ENCODE results near the gene TXNDC11. TPM values are rescaled to one million over a fixed set of nuclear protein-coding genes. Genes with fewer than 3 reads are reported as not detected.
A peak's percentile ranks its signal among the peaks of the same experiment; 100 is the strongest.

Gene TXNDC11
- polyA plus RNA-seq, 3 donors from 2014 or later: 35.6 to 57.2 (median 46.9) TPM

DNA sequence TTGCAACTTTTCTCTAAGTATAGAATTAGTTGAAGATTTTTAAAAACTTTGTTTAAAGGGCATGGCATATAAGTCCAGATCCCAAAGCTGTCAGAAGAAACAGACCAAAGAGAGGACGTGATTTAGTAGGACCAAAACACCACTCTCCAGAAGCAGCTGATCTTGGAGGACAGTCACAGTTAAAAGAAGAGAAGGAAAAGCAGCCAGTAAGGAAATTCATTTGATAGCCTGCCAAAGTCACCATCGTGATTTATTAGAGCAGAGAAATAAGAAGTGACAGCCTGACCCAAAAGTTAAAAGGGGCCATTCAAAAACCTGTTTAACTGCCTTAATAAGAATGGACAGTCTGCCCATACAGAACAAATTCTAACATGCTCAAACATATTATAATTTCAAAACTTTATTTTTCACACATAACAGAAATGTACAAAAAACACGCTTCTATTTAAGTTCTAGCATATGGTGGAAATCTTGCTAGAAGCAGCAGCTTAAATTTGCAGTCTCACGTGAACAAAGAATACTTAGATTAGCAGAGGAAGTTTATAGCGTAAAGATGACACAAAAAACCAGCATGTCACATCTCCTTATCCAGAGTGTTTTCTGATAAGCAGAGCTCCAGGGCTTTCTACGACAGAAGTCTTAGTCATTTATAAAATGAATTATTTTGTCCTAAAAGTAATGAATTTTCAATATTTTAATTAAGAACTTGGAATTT is 37.2 kb downstream of the TXNDC11 start:
- no peak for DNase-seq
- H3K9me3 Mint-ChIP-seq: no peaks in the 10 kb centered on the region
- no peak overlapping the region for H3K27ac Mint-ChIP-seq
- H3K27me3 Mint-ChIP-seq (ENCODE audit: low read depth in 3 of 3): peaks cover 0 to 3% (median 0%) of the 10 kb centered on the region in 3 donors
- H3K4me1 Mint-ChIP-seq: peaks cover 6 to 24% of the 10 kb centered on the region in 2 donors
- H3K4me3 Mint-ChIP-seq: no peak overlapping the region
- H3K36me3 Mint-ChIP-seq: peaks cover 0 to 17% (median 7%) of the 10 kb centered on the region in 3 donors

DNA sequence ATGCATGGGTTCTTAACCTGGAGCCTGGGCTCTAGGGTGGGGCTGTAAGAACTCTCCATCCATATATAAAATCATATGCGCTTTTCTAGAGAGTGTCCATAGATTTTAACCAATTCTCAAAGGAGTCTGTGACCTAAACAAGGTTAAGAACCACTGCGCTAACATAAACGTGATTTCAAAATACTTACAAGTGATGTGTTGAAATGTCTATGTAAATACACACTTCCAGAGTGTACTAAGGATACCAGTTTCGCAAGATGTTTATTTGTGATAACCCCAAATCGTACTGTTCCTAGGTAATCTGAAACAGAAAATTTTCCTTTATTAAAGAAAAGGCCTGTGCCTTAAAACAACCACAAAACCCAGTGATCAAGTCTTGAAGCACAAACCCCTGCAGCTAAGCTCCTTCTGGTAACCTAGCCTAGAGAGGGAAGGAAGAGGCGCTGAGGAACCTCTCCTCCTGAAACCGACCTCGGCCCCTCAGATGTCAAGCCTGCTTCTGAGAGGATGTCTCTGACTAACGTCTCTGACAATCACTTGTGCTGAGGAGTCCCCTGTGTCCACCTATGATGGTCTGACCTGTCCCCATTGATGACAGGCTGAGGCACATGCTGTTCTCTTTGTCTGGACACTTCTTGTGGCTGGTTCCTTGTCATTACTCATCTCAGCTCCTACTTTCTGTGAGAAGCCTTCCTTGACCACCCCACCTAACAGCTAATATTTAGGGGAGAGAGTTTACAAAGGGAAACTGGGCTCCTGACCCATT is 42.2 kb downstream of the TXNDC11 start:
- Mint-ChIP-seq H3K27ac (peak overlapping the region in 2 of 6 donors; percentile 22 to 26), H3K4me3 (no peak overlapping the region), H3K4me1 (peaks cover 33 to 63% of the 10 kb centered on the region in 2 donors), H3K36me3 (peaks cover 18 to 49% (median 22%) of the 10 kb centered on the region in 3 donors), H3K9me3 (no peaks in the 10 kb centered on the region), H3K27me3 (ENCODE audit: low read depth in 3 of 3) (peaks cover 0 to 4% (median 3%) of the 10 kb centered on the region in 3 donors)
- DNase-seq: no peak

DNA sequence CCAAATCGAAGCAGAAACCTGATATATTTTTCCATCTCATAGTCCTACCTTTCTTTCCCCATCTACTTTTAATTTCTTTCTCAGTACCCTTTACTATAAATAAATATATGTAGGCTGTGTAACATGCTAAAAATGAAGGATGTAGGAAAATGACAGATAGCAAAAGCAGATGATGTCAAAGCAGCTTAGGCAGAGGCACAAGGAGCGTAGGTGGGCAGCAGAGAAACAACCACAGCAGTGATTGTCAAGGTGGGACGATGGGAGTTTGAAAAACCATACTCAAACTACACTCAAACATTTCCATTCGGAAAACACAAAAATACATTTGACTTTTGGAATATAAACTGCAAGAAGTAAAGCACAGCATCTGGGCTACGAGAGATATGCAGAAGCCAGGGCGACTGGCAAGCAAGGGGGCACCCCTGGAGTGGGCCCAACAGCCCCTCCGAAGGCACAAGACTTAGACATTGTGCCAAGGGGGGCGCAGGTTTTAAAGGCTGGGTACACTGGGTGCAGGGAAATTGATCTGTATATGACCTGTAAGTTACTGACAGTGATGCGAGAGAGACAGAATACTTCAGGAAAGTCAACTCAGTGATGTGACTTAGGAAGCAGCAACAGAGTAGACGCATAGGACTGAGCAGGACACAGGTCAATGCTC is 43.3 kb downstream of the TXNDC11 start:
- no peak for DNase-seq
- peaks cover 18 to 53% (median 25%) of the 10 kb centered on the region in 3 donors for H3K36me3 Mint-ChIP-seq
- H3K27ac Mint-ChIP-seq: peak overlapping the region in 3 of 6 donors; percentile 22 to 49 (median 42)
- peaks cover 0 to 4% (median 3%) of the 10 kb centered on the region in 3 donors for H3K27me3 Mint-ChIP-seq (ENCODE audit: low read depth in 3 of 3)
- H3K4me3 Mint-ChIP-seq: no peak overlapping the region
- no peaks in the 10 kb centered on the region for H3K9me3 Mint-ChIP-seq
- H3K4me1 Mint-ChIP-seq: peaks cover 36 to 64% of the 10 kb centered on the region in 2 donors

DNA sequence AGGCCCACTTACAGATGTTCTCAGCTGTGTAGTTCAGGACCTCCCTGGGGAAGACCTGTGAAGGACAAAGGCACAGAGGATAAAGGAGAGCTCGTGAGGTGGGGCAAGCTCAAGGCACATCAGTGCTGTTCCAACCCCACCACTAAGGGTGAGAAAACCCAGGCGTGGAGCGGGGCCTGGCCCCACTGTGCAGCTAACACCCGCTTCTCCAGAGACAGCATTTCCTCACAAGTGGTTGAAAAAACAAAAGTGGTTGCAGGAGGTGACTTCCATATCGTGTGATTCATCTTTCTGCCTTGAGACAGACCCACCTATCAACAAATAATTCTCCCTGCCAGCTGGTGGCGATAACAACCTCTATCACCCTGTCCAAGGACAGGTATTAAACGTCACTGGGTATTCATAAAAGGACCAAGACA is 44.4 kb downstream of the TXNDC11 start:
- Mint-ChIP-seq H3K27ac (peak overlapping the region in 5 of 6 donors; percentile 19 to 83 (median 49)), H3K4me3 (peak overlapping the region in 4 of 5 donors; percentile 25 to 39 (median 28)), H3K9me3 (no peaks in the 10 kb centered on the region), H3K36me3 (peaks cover 18 to 50% (median 25%) of the 10 kb centered on the region in 3 donors), H3K27me3 (ENCODE audit: low read depth in 3 of 3) (peaks cover 0 to 4% (median 3%) of the 10 kb centered on the region in 3 donors), H3K4me1 (peaks cover 36 to 60% of the 10 kb centered on the region in 2 donors)
- peak; percentile 48 to 60 (median 54) for DNase-seq

DNA sequence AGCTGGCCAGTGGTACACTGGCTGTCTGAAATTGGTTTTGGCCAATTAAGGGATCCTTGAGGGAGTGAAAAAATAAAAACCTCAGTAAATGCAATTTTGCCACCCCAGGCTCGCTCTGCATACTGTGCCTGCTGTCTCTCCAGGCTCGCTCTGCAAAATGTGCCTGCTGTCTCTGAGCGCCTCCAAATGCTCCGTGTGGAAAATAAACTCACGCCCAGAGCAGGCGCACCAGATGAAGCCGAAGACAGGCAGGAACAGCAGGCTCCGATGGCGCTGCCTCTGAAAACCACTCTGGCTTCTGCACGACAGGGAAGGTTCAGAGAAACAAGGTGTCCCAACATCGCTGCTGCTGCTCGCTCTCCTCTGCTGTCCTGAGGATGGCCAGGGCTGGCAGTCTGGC is 45.3 kb downstream of the TXNDC11 start:
- peaks cover 18 to 53% (median 28%) of the 10 kb centered on the region in 3 donors for H3K36me3 Mint-ChIP-seq
- no peaks in the 10 kb centered on the region for H3K9me3 Mint-ChIP-seq
- peaks cover 37 to 56% of the 10 kb centered on the region in 2 donors for H3K4me1 Mint-ChIP-seq
- peak overlapping the region in 2 of 6 donors; percentile 19 to 53 for H3K27ac Mint-ChIP-seq
- H3K4me3 Mint-ChIP-seq: peak overlapping the region in 1 of 5 donors; percentile 13
- H3K27me3 Mint-ChIP-seq (ENCODE audit: low read depth in 3 of 3): peaks cover 0 to 4% (median 3%) of the 10 kb centered on the region in 3 donors
- no peak for DNase-seq

DNA sequence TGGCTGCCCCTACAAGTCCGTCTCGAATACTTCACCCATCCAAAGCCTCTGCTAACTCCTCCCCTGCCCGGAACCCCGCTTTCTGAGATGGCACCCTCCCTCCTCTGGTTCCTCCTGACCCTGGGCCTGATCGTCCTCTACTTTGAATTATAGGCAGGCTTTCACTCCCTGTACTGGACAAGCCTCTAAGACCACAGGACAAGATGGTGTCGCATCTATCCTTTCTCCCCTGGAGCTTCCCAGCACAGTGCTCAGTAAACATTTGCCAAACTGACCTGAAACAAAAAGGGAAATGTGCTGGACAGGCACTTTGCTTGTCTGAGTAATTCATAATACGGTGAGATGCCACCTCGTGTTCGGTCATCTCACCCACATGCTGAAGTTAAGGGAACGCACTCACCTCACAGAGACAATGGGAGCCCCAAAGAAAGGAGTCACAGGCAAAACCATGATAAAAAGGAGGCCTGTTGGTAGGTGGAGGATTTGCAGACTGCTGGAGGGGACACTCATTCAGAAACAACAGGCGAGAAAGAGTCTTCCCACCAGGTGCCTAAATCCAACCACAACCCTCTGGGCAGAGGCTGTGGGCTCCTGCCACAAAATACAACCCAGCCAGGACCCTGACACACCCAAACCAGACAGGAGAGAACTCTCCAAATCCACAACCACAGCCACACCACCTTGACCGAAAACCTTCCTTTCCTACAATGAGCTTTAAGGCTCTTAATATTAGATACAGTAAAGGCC is 46.2 kb downstream of the TXNDC11 start:
- Mint-ChIP-seq H3K27me3 (ENCODE audit: low read depth in 3 of 3) (peaks cover 0 to 4% (median 3%) of the 10 kb centered on the region in 3 donors), H3K9me3 (no peaks in the 10 kb centered on the region), H3K36me3 (peaks cover 18 to 56% (median 29%) of the 10 kb centered on the region in 3 donors), H3K27ac (peak overlapping the region in 4 of 6 donors; percentile 25 to 84 (median 52)), H3K4me1 (peaks cover 37 to 56% of the 10 kb centered on the region in 2 donors), H3K4me3 (peak overlapping the region in 1 of 5 donors; percentile 21)
- DNase-seq: no peak

DNA sequence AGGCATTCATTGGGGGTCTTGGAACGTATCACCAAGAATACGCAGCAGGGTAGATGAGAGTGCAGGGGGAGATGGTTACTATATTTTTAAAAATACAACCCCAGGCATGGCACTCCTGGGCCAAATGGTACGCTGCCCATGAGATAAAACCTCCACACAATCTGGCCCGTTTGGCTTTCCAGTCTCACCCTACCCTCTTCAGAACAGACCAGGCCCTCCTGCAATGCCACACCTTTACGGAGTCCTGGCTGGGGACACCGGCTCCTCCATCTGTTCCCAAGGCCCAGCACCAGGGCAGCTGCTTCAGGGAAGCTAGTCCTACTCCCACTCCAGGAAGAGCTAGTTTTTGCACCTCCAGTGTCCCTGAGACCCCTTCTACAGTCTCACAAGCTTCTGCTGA is 50.0 kb downstream of the TXNDC11 start:
- no peak overlapping the region for H3K4me3 Mint-ChIP-seq
- peaks cover 34 to 48% of the 10 kb centered on the region in 2 donors for H3K4me1 Mint-ChIP-seq
- peaks cover 14 to 51% (median 26%) of the 10 kb centered on the region in 3 donors for H3K36me3 Mint-ChIP-seq
- H3K27ac Mint-ChIP-seq: no peak overlapping the region
- peaks cover 0 to 4% (median 2%) of the 10 kb centered on the region in 3 donors for H3K27me3 Mint-ChIP-seq (ENCODE audit: low read depth in 3 of 3)
- DNase-seq: no peak
- H3K9me3 Mint-ChIP-seq: no peaks in the 10 kb centered on the region

DNA sequence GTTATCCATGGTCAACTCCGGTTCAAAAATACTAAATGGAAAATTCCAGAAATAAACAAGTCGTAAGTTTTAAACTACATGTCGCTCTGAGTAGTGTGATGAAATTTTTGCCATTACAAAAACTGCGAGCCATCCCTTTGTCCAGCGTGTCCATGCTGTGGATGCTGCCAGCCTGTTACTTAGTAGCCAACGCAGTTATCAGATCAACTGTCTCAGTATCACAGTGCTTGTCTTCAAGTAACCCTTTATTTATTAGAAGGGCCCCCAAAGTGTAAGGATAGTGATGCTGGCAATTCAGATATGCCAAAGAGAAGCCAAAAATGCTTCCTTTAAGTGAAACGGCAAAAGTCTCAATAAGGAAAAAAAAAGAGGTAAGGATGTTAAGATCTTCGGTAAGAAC is 50.5 kb downstream of the TXNDC11 start:
- Mint-ChIP-seq H3K27me3 (ENCODE audit: low read depth in 3 of 3) (peaks cover 0 to 4% (median 2%) of the 10 kb centered on the region in 3 donors), H3K27ac (no peak overlapping the region), H3K36me3 (peaks cover 14 to 55% (median 27%) of the 10 kb centered on the region in 3 donors), H3K4me1 (peaks cover 31 to 46% of the 10 kb centered on the region in 2 donors), H3K4me3 (no peak overlapping the region), H3K9me3 (no peaks in the 10 kb centered on the region)
- DNase-seq: no peak

DNA sequence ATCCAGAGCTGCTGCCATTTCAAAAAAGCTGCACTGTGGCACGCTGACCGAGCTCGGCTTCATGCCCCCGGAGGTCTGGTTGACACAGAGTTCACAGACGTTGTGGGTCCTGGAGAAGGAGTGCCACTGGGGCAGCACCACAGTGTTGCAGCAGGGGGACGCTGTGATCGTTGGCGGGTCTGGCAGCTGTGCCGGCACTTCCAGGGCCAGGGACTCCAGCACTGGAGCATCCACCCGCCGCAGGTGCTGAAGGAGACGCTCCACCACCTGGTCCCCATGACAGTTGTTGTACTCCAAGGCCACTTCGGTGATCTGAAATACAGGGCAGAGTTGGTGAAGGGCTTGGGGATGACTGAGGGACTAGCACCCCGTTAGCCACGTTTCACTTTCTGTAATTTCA is 50.9 kb downstream of the TXNDC11 start:
- no peaks in the 10 kb centered on the region for H3K9me3 Mint-ChIP-seq
- H3K36me3 Mint-ChIP-seq: peaks cover 15 to 54% (median 25%) of the 10 kb centered on the region in 3 donors
- peaks cover 0 to 4% (median 2%) of the 10 kb centered on the region in 3 donors for H3K27me3 Mint-ChIP-seq (ENCODE audit: low read depth in 3 of 3)
- no peak overlapping the region for H3K27ac Mint-ChIP-seq
- no peak overlapping the region for H3K4me3 Mint-ChIP-seq
- DNase-seq: no peak
- H3K4me1 Mint-ChIP-seq: peaks cover 29 to 42% of the 10 kb centered on the region in 2 donors

DNA sequence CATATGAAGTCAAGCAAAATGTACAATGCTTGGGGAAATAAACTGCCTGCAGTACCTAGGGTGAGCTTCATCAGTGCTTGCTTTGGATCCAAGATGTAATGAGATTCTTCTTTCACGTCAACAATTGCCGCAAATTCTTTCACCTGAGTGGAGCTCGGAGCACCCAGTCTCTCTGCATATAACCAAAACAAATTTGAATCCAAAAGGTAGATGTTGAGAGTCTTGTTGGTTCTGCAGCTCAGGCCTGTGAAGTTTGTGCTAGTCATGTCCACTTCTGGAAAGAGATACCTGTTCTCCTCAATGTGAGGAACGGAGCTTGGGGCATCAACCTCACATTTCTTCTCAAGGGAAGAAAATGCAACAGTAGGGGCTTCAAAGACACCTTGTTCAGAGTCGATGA is 51.4 kb downstream of the TXNDC11 start:
- DNase-seq: no peak
- Mint-ChIP-seq H3K4me1 (peaks cover 25 to 36% of the 10 kb centered on the region in 2 donors), H3K4me3 (no peak overlapping the region), H3K9me3 (no peaks in the 10 kb centered on the region), H3K27ac (no peak overlapping the region), H3K36me3 (peaks cover 15 to 54% (median 30%) of the 10 kb centered on the region in 3 donors), H3K27me3 (ENCODE audit: low read depth in 3 of 3) (peaks cover 0 to 2% (median 2%) of the 10 kb centered on the region in 3 donors)

DNA sequence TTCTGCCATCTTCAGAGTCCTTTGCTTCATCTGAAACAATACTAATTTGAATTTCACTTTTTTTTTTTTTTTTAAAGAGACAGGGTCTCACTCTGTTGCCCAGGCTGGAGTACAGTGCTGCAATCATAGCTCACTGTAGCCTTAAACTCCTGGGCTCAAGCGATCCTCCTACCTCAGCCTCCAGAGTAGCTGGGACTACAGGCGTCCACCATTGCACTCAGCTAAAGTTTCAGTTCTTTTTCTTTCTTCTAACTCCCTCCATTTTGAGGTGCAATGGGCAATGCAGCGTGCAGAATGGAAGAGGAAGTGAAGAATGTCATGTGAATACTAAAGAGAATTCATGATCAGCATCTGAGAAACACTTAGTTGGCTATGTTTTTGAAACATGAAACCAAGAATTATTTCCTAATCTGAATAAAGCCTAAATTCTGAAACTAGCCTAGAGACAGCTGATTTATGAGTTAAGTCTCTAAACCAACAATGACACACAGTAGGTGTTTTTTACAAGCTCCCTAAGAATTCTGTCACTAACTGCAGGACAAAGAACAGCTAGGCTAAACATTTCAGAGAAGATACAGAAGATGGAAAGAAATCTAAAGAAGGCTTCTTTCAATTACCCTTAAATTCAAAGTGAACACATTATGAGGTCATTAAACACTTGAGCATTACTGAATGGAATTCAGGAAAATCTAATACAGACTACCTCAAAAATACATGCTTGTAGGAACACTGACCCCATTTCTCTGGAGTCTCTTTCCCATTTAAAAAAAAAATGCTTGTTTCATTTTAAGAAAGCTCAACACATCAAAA is 53.4 kb downstream of the TXNDC11 start:
- H3K9me3 Mint-ChIP-seq: no peaks in the 10 kb centered on the region
- H3K36me3 Mint-ChIP-seq: peaks cover 19 to 50% (median 26%) of the 10 kb centered on the region in 3 donors
- DNase-seq: no peak
- peaks cover 17 to 22% of the 10 kb centered on the region in 2 donors for H3K4me1 Mint-ChIP-seq
- H3K4me3 Mint-ChIP-seq: no peak overlapping the region
- peak overlapping the region in 3 of 6 donors; percentile 32 to 81 (median 45) for H3K27ac Mint-ChIP-seq
- peaks cover 0 to 2% (median 0%) of the 10 kb centered on the region in 3 donors for H3K27me3 Mint-ChIP-seq (ENCODE audit: low read depth in 3 of 3)

DNA sequence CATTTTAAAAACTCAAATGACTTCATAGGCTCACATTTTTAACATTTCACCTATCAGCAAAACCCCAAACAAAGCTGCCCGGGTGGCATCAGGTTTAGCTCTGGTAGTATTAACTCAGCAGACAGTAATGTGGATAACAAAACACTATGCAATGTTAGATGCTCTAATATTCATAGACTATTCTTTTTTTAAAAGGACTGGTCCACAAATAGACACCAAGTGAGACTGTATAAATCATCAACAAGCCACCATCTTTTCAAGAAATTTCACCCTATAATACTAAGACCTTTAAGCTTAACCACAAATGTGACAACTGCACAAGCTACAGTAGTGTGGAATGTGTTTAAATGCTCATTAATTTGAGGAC is 54.2 kb downstream of the TXNDC11 start:
- Mint-ChIP-seq H3K4me1 (peaks cover 17 to 22% of the 10 kb centered on the region in 2 donors), H3K9me3 (no peaks in the 10 kb centered on the region), H3K36me3 (peaks cover 23 to 56% (median 26%) of the 10 kb centered on the region in 3 donors), H3K27ac (peak overlapping the region in 2 of 6 donors; percentile 11 to 35), H3K27me3 (ENCODE audit: low read depth in 3 of 3) (peaks cover 0 to 2% (median 0%) of the 10 kb centered on the region in 3 donors), H3K4me3 (no peak overlapping the region)
- no peak for DNase-seq

Data from immature natural killer cell (primary cell).